ENCODE data around the gene RPL9. TPM values are rescaled to one million over a fixed set of nuclear protein-coding genes. Genes with fewer than 3 reads are reported as not detected.

The RPL9 gene
- total RNA-seq, 1 donor from 2014 or later: 1,886 TPM

Small RNA genes lying within 50 kb of the gene (small RNA-seq; reads per million reads assigned to genes)
- not detected for gene MIR5591 (ENCODE audit: low replicate concordance)
- gene RF00019 (ENCODE audit: low replicate concordance): not detected

Other genes with a start within 250 kb of the RPL9 start
- 35.7 TPM for gene RFC1, start 92.6 kb downstream of the RPL9 start, total RNA-seq
- 0.25 TPM for gene KLB, start 52.0 kb downstream of the RPL9 start, total RNA-seq
- 8.4 TPM for gene LIAS, start 134 bp upstream of the RPL9 start, total RNA-seq
- 24.6 TPM for gene UGDH, start 68.5 kb upstream of the RPL9 start, total RNA-seq
- gene SMIM14, start 179.9 kb upstream of the RPL9 start, total RNA-seq: 40.3 TPM
- gene UBE2K, start 239.2 kb upstream of the RPL9 start, total RNA-seq: 84.8 TPM

Measured in temporal lobe (tissue), 2 donors.